Measurements from ENCODE around the gene RNF41. TPM values are rescaled to one million over a fixed set of nuclear protein-coding genes. Genes with fewer than 3 reads are reported as not detected.

RNF41 gene
- total and polyA plus RNA-seq, 2 of the 13 experiments (the other 11 are each of a cell fraction or from before 2014, with no cell fraction given) = 27.1 to 39.4 TPM

DNA sequence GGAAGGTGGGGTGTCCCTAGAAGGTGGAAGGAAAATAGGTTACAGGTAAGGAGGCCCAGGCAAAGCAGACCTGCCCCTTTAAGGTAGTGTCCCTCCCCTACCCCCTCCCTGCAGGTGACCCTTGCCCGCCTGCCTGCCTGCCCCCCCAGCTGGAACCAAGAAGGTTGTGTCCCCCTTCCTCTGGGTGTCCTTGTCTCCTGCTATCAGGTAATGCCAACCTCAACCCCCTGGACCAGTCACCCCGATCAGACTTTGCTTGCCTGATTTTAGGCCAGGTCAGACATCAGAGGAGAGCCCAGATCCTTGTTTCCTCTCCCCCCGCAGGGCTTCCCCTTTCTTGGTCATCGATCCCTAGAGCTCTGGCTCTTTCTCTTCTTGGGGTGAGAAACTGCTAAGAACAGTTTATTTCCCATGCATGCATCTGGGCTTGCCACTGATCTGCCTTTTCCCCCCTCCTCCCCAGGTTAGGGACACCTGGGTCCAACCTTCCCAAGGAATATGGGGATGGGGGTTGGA, 8.3 kb upstream of the RNF41 start, which contains the start of gene SLC39A5 (continued):
- TF ChIP-seq HINFP (CRISPR knock-in tag; IDR thresholded peaks at IDR 0.05; ENCODE audit: low read depth) = no peak
- TF ChIP-seq, protein P1, sequence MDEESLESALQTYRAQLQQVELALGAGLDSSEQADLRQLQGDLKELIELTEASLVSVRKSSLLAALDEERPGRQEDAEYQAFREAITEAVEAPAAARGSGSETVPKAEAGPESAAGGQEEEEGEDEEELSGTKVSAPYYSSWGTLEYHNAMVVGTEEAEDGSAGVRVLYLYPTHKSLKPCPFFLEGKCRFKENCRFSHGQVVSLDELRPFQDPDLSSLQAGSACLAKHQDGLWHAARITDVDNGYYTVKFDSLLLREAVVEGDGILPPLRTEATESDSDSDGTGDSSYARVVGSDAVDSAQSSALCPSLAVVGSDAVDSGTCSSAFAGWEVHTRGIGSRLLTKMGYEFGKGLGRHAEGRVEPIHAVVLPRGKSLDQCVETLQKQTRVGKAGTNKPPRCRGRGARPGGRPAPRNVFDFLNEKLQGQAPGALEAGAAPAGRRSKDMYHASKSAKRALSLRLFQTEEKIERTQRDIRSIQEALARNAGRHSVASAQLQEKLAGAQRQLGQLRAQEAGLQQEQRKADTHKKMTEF (CRISPR knock-in tag; IDR thresholded peaks at IDR 0.05) = no peak
- TF ChIP-seq ZNF609 (CRISPR knock-in tag; IDR thresholded peaks at IDR 0.05; ENCODE audit: borderline replicate concordance) = no peak
- TF ChIP-seq SRSF4 (IDR thresholded peaks at IDR 0.05; ENCODE audit: low read depth, low read length, poor library complexity, severe bottlenecking) = no peak
- no peak for TF ChIP-seq ZNF614 (CRISPR knock-in tag; IDR thresholded peaks at IDR 0.05; ENCODE audit: borderline replicate concordance)
- no peak for TF ChIP-seq ZNF878 (CRISPR knock-in tag; IDR thresholded peaks at IDR 0.05)
- no peak for TF ChIP-seq ZNF280B (CRISPR knock-in tag; IDR thresholded peaks at IDR 0.05; ENCODE audit: borderline replicate concordance)
- TF ChIP-seq KLF16 (CRISPR knock-in tag; IDR thresholded peaks at IDR 0.05) = no peak
- TF ChIP-seq, protein P2, sequence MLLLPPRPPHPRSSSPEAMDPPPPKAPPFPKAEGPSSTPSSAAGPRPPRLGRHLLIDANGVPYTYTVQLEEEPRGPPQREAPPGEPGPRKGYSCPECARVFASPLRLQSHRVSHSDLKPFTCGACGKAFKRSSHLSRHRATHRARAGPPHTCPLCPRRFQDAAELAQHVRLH (CRISPR knock-in tag; IDR thresholded peaks at IDR 0.05; ENCODE audit: borderline replicate concordance, low read depth) = no peak
- TF ChIP-seq, protein P3, sequence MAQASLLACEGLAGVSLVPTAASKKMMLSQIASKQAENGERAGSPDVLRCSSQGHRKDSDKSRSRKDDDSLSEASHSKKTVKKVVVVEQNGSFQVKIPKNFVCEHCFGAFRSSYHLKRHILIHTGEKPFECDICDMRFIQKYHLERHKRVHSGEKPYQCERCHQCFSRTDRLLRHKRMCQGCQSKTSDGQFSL (CRISPR knock-in tag; IDR thresholded peaks at IDR 0.05) = no peak

Data from HepG2 (cell line).